ENCODE results near the gene CEP170.

CEP170 gene

GRCh38 chr1:243267914-243268653 is 13.0 kb upstream of the CEP170 start:
- no peak for DNase-seq

DNA sequence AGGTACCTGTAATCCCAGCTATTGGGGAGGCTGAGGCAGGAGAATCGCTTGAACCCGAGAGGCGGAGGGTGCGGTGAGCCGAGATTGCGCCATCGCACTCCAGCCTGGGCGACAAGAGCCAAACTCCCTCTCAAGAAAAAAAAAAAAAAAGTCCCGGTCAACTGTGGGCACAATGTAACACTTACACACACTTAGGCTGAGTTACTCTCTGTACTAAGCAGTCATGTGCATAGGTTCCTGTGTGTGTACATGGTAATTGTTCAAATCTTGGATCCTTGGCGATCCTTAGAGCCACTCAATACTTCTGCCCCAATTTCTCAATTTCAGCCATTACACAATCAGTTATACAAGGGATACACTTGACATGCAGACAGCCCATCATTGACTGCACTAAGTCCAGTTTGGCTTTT is 12.4 kb upstream of the CEP170 start:
- no peak for DNase-seq

DNA sequence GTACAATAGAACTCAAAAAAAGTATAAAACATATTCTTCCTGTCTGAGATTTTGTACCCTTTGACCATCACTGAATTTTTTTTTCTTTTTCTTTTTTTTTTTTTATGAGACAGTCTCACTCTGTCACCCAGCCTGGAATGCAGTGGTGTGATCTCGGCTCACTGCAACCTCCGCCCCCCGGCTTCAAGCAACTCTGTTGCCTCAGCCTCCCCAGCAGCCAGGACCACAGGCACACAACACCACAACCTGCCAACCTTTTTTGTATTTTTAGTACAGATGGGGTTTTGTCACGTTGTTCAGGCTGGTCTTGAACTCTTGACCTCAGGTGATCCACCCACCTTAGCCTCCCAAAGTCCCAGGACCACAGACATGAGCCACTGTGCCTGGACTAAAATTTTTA is 11.2 kb upstream of the CEP170 start:
- DNase-seq = no peak

DNA sequence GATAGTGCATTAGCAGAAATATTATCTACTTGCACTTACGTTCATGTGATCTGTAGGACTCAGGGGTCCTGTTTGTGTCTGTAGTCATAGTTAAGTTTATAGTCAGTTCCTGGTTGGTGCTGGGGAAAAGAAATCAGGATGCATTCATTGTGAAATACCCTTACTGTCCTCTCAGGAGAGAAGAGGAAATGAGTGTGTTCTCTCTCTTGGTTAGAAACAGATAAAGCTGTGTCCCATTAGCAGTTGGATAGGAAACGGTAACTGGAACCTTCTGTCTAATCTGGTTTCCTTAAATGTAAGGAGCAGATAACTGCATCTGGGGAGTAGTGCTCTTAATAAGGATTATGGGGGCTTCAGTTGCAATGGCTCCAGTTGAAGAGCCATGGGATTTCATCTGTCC is 9.6 kb upstream of the CEP170 start:
- no peak for DNase-seq

GRCh38 chr1:243261390-243261789 is 6.3 kb upstream of the CEP170 start:
- no peak for DNase-seq

GRCh38 chr1:243260221-243260880 is 5.3 kb upstream of the CEP170 start:
- DNase-seq = no peak

- no peak for DNase-seq
Observed at GRCh38 chr1:243258731-243259130, 3.6 kb upstream of the CEP170 start.

DNA sequence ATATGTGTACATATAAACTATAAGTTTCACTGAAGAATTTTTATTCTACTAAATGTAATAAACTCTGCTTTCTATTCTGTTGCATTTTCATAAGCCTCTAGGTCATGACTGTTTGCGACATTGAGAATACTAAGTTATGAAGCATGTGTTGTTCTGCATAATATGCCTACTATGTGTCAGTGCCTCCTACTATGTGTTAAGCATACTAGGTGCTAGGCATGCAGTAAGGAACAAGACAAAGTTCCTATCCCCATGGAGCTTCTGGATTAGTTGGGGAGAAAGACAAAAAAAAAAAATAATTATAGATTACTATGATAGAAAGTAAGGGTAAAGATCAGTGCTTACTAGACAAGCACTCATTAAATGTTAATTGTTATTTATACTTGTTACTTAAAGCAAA is 2.1 kb upstream of the CEP170 start:
- no peak for DNase-seq

DNA sequence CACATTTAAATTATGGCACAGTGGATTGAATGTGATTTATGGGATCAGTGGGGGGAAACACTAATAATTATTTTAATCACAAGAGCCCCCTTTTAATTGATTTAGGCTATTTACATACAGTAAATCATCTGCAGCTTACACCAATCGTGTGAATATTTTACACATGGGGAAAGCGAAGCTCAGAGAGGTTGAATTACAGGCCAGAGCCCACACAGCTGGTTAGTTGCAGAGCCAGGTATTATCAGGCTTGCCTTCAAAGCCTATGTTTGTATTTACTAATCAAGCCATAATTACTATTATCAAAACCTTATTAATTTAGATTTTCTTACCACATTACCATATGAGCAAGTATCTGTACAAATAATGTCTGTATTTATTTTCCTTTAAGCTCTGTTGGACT is 1.5 kb upstream of the CEP170 start:
- DNase-seq = no peak

- DNase-seq = peak; percentile 98
Observed at GRCh38 chr1:243255791-243256512, 871 bp upstream of the CEP170 start, which contains the start of gene SDCCAG8. TSS of gene SDCCAG8 (plus strand) at chr1:243256041. CDS start at chr1:243256174, 133 bp downstream.

DNA sequence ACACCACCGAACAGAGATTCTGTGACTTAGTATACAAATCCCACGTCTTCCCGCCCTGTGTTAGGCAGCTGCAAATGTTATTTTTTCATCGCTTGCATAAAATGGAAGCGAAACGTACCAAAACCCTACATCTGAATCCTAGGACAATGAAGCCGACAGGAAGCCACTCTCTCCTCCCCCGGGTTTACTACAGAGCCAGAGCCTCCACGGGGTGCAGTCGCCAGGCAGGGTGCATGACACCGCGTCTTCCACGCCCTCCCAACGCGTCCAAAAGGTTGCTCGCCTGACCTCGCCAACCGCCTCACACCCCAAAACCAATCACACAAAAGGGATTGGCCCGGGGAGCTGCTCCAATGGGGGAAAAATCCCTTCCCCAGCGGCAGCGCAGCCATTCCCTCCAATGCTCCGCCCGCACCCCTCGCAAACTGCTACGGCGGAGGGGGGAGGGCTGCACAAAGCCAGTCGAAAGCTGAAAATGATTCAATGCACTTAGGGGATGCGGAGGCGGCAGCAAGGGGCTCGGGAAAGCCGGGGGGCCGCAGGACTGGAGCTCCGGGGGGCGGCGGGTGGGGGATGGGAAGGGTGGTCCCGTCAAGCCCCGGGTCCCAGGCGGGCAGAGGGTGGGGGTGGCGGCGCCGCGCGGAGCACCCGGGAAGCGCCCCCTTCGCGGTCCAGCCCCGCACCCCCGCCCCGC is 701 bp downstream of the CEP170 start:
- peak; percentile 78 for DNase-seq

GRCh38 chr1:243253926-243254232 is 1.2 kb downstream of the CEP170 start:
- DNase-seq = no peak

- no peak for DNase-seq
Observed at GRCh38 chr1:243253211-243253925, 1.7 kb downstream of the CEP170 start.

GRCh38 chr1:243251539-243251938 is 3.5 kb downstream of the CEP170 start:
- no peak for DNase-seq

DNA sequence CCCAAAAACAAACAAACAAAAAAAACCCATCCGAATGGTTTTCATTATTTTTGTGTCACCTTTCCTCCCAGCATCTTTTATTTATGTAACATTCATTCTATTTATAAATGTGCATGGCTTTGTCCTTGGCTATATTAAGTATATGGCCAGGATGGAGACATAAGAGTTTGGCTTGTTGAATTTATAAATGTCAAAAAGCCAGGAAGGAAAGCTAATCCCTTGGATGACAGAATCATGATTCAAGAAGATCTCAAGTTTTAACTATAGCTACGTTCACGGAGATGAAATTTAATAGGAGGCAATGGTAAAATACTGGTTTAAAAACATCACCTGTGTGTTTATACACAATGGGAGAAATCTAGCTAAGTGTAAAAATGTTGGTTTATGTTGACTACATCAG is 5.0 kb downstream of the CEP170 start:
- DNase-seq = no peak

GRCh38 chr1:243249214-243249613 is 5.9 kb downstream of the CEP170 start:
- no peak for DNase-seq

DNA sequence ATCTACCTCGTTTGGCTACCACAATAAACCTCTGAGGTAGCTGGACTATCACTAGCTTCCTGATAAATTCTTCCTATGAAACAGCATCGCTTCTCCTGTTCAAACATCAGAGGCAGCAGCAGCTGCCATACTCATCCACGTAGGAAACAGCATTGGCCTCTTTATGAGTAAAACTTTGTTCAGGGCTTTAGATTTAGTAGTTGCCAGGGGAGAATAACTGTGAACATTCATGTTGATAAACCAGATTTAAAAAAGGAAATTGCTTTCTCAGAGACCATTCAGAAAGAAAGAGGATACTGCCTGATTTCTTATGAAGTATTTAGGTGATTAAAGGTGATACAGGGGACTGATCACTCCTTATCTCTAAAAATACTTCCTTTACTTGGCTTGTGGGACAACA is 7.2 kb downstream of the CEP170 start:
- DNase-seq = no peak

GRCh38 chr1:243246916-243247315 is 8.2 kb downstream of the CEP170 start:
- no peak for DNase-seq

DNA sequence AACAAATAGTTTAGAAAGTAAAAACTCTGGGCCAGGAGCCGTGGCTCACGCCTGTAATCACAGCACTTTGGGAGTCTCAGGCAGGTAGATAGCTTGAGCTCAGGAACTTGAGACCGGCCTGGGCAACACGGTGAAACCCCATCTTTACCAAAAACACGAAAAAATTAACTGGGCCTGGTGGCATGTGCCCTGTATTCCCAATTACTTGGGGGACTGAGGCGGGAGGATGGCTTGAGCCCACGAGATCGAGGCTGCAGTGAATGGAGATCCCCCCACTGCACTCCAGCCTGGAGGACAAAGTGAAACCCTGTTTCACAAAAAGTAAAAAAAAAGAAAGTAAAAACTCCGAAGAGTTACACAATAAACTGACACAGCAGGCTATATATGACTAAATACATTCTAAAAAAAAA is 10.6 kb downstream of the CEP170 start:
- no peak for DNase-seq

DNA sequence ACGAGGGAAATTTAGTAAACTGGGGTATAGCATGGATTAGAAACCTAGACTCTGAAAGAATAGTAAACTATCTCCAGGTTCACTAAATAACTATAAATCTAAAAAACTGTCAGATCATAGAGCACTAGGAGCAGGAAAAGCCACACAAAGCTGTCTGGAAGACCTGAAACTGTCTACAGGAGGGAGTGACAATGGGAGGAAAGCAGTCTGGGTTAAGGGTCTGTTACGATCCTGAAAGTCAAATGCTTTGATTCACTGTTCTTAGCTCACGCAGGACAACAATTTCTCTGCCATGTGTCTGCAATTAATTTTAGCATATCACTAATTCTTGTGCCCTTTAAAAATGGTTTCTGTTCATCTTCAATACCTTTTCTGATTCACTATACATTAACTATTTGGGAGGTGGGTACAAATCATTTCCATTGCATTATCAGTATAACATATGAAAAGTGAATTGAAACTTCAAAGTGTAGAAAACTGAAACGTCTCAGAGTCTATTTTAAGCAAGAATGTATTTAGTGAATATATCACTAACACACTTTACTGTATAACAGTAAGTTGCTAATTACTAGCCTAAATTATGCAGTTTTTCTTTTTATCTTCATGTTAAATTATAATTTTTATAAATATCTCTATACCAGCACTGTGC is 18.4 kb downstream of the CEP170 start:
- no peak for DNase-seq

- DNase-seq = no peak
Observed at GRCh38 chr1:243234978-243235647, 20.0 kb downstream of the CEP170 start.

GRCh38 chr1:243233908-243234307 is 21.2 kb downstream of the CEP170 start:
- no peak for DNase-seq

All from NCI-H2227 treated with DMSO at 0.1 percent for 48 hours (cell line).